Neural progenitor cell (in vitro differentiated cells): Measurements from ENCODE around the gene AGBL4. TPM values are rescaled to one million over a fixed set of nuclear protein-coding genes. Genes with fewer than 3 reads are reported as not detected.

ENCODE experiments used
- DNase-seq: peaks from one replicate; pipeline ENCODE4 v3.0.0-alpha.2; 2016; ENCODE audit warnings: low spot score
- H2AFZ ChIP-seq: fragments of 200-600 bp; sonication (generic); replicated peaks from 2 replicates; pipeline ENCODE4 v1.6.1; 2016; ENCODE audit warnings: antibody characterized with exemption
- H3F3A ChIP-seq: fragments of 200-600 bp; sonication (generic); 2 replicates; pipeline ENCODE4 v1.6.1; 2016; ENCODE audit warnings: antibody characterized with exemption, low read depth
- H3K27ac ChIP-seq: fragments of 200-600 bp; sonication (generic); 2 replicates; pipeline ENCODE4 v1.5.1; 2016; ENCODE audit warnings: mild to moderate bottlenecking
- H3K27me3 ChIP-seq: fragments of 200-600 bp; sonication (generic); 2 replicates; pipeline ENCODE4 v1.6.1; 2016; ENCODE audit warnings: mild to moderate bottlenecking, moderate library complexity
- H3K36me3 ChIP-seq: fragments of 200-600 bp; sonication (generic); 2 replicates; pipeline ENCODE4 v1.5.1; 2016
- H3K4me1 ChIP-seq: fragments of 200-600 bp; sonication (generic); 2 replicates; pipeline ENCODE4 v1.6.1; 2016; ENCODE audit warnings: mixed run types
- H3K4me2 ChIP-seq: fragments of 200-600 bp; sonication (generic); 2 replicates; pipeline ENCODE4 v1.6.1; 2016
- H3K4me3 ChIP-seq: fragments of 200-600 bp; sonication (generic); 2 replicates; pipeline ENCODE4 v1.5.1; 2016
- H3K79me2 ChIP-seq: fragments of 200-600 bp; sonication (generic); 2 replicates; pipeline ENCODE4 v1.6.1; 2016; ENCODE audit warnings: low read depth
- H3K9ac ChIP-seq: fragments of 200-600 bp; sonication (generic); 2 replicates; pipeline ENCODE4 v1.6.1; 2016
- H3K9me3 ChIP-seq: fragments of 200-600 bp; sonication (generic); 2 replicates; pipeline ENCODE4 v1.5.1; 2016; ENCODE audit warnings: low read depth
- H4K20me1 ChIP-seq: fragments of 200-600 bp; sonication (generic); 2 replicates; pipeline ENCODE4 v1.6.1; 2016; ENCODE audit warnings: low read depth
- H3K27ac Mint-ChIP-seq: 3 replicates; pipeline ENCODE4 v1.8.0; 2021; ENCODE audit warnings: mixed read lengths
- H3K27me3 Mint-ChIP-seq: 2 replicates; pipeline ENCODE4 v1.8.0; 2022; ENCODE audit warnings: low read depth, mild to moderate bottlenecking, inconsistent platforms, moderate library complexity, mixed read lengths; ENCODE audit not compliant: insufficient read depth
- H3K36me3 Mint-ChIP-seq: 3 replicates; pipeline ENCODE4 v1.8.0; 2021; ENCODE audit warnings: mixed read lengths
- H3K4me1 Mint-ChIP-seq: 3 replicates; pipeline ENCODE4 v1.8.0; 2021; ENCODE audit warnings: mixed read lengths
- H3K4me3 Mint-ChIP-seq: 3 replicates; pipeline ENCODE4 v1.8.0; 2021; ENCODE audit warnings: mild to moderate bottlenecking, moderate library complexity, mixed read lengths
- H3K9me3 Mint-ChIP-seq: 3 replicates; pipeline ENCODE4 v1.8.0; 2020; ENCODE audit warnings: mixed read lengths
- CTCF ChIP-seq: fragments of 200-600 bp; sonication (generic); IDR thresholded peaks from 2 replicates; pipeline ENCODE4 v1.5.1; 2017; ENCODE audit warnings: antibody characterized with exemption, mild to moderate bottlenecking
- EZH2 ChIP-seq: fragments of 200-600 bp; sonication (generic); IDR thresholded peaks from 2 replicates; pipeline ENCODE4 v1.6.1; 2017; ENCODE audit warnings: antibody characterized with exemption, mild to moderate bottlenecking, moderate library complexity
- EZH2phosphoT487 ChIP-seq: fragments of 200-600 bp; sonication (generic); IDR thresholded peaks from 2 replicates; pipeline ENCODE4 v1.6.1; 2017; ENCODE audit warnings: antibody characterized with exemption
- total RNA-seq: library from RNA; depleted of rRNA; stranded (reverse); fragments of >200 nt; gene quantifications from 2 replicates; pipeline ENCODE4 v1.2.3, GENCODE V29; 2015; ENCODE audit warnings: low replicate concordance

Gene AGBL4
- total RNA-seq, 1 donor from 2014 or later = 1.5 TPM

- Mint-ChIP-seq H3K36me3 (no peaks in the 10 kb centered on the region), H3K27me3 (no peaks in the 10 kb centered on the region), H3K27ac (no peak overlapping the region), H3K4me3 (no peak overlapping the region), H3K4me1 (no peaks in the 10 kb centered on the region), H3K9me3 (peaks cover 16% of the 10 kb centered on the region)
- H2AFZ ChIP-seq = no peak overlapping the region
- no peak for TF ChIP-seq EZH2phosphoT487
- TF ChIP-seq EZH2 = no peak
- H3K4me1 ChIP-seq = no peaks in the 10 kb centered on the region
- H3K27ac ChIP-seq = no peak overlapping the region
- no peaks in the 10 kb centered on the region for H4K20me1 ChIP-seq
- H3F3A ChIP-seq = no peaks in the 10 kb centered on the region
- no peaks in the 10 kb centered on the region for H3K36me3 ChIP-seq
- no peak for DNase-seq
- H3K4me3 ChIP-seq = no peak overlapping the region
- H3K9ac ChIP-seq = no peak overlapping the region
- H3K9me3 ChIP-seq = peaks cover 57% of the 10 kb centered on the region
- no peaks in the 10 kb centered on the region for H3K79me2 ChIP-seq
- H3K4me2 ChIP-seq = no peak overlapping the region
- no peaks in the 10 kb centered on the region for H3K27me3 ChIP-seq
These were observed 556.8 kb downstream of the AGBL4 start for GRCh38 chr1:49466961-49467360.

GRCh38 chr1:49465486-49466185 is 558.1 kb downstream of the AGBL4 start:
- Histone ChIP-seq H3K4me2 (no peak overlapping the region), H4K20me1 (no peaks in the 10 kb centered on the region), H3K27me3 (no peaks in the 10 kb centered on the region), H3K4me1 (no peaks in the 10 kb centered on the region), H3F3A (no peaks in the 10 kb centered on the region), H3K79me2 (no peaks in the 10 kb centered on the region), H3K27ac (no peak overlapping the region), H2AFZ (no peak overlapping the region), H3K9me3 (peaks cover 56% of the 10 kb centered on the region), H3K9ac (no peak overlapping the region), H3K4me3 (no peak overlapping the region), H3K36me3 (no peaks in the 10 kb centered on the region)
- TF ChIP-seq EZH2 = no peak
- TF ChIP-seq EZH2phosphoT487 = no peak
- TF ChIP-seq CTCF = no peak
- H3K4me3 Mint-ChIP-seq = no peak overlapping the region
- H3K27ac Mint-ChIP-seq = no peak overlapping the region
- H3K27me3 Mint-ChIP-seq = no peaks in the 10 kb centered on the region
- no peaks in the 10 kb centered on the region for H3K4me1 Mint-ChIP-seq
- no peak for DNase-seq
- peaks cover 16% of the 10 kb centered on the region for H3K9me3 Mint-ChIP-seq
- H3K36me3 Mint-ChIP-seq = no peaks in the 10 kb centered on the region

- Histone ChIP-seq H3K9ac (no peak overlapping the region), H3K36me3 (no peaks in the 10 kb centered on the region), H3F3A (no peaks in the 10 kb centered on the region), H3K4me2 (no peak overlapping the region), H3K27ac (no peak overlapping the region), H3K9me3 (peaks cover 53% of the 10 kb centered on the region), H3K79me2 (no peaks in the 10 kb centered on the region), H3K4me3 (no peak overlapping the region), H3K27me3 (no peaks in the 10 kb centered on the region), H4K20me1 (no peaks in the 10 kb centered on the region), H3K4me1 (no peaks in the 10 kb centered on the region), H2AFZ (no peak overlapping the region)
- Mint-ChIP-seq H3K36me3 (no peaks in the 10 kb centered on the region), H3K27me3 (no peaks in the 10 kb centered on the region), H3K4me1 (no peaks in the 10 kb centered on the region), H3K27ac (no peak overlapping the region), H3K4me3 (no peak overlapping the region), H3K9me3 (peaks cover 14% of the 10 kb centered on the region)
- TF ChIP-seq EZH2phosphoT487 (no peak), EZH2 (no peak), CTCF (no peak)
- DNase-seq = no peak
These were observed 575.6 kb downstream of the AGBL4 start for GRCh38 chr1:49448200-49448599.

GRCh38 chr1:49436865-49437264 is 586.9 kb downstream of the AGBL4 start:
- Histone ChIP-seq H3K4me2 (no peak overlapping the region), H3K9me3 (peaks cover 19% of the 10 kb centered on the region), H3K36me3 (no peaks in the 10 kb centered on the region), H3K79me2 (no peaks in the 10 kb centered on the region), H3K4me3 (no peak overlapping the region), H4K20me1 (no peaks in the 10 kb centered on the region), H2AFZ (no peak overlapping the region), H3K9ac (no peak overlapping the region), H3K4me1 (no peaks in the 10 kb centered on the region), H3K27ac (no peak overlapping the region), H3F3A (no peaks in the 10 kb centered on the region), H3K27me3 (no peaks in the 10 kb centered on the region)
- Mint-ChIP-seq H3K36me3 (no peaks in the 10 kb centered on the region), H3K4me3 (no peak overlapping the region), H3K9me3 (peaks cover 20% of the 10 kb centered on the region), H3K27ac (no peak overlapping the region), H3K27me3 (peaks cover 2% of the 10 kb centered on the region), H3K4me1 (no peaks in the 10 kb centered on the region)
- TF ChIP-seq EZH2phosphoT487 (no peak), CTCF (no peak), EZH2 (no peak)
- no peak for DNase-seq
